Panc1 (cell line): ENCODE data around the gene SYT2. TPM values are rescaled to one million over a fixed set of nuclear protein-coding genes. Genes with fewer than 3 reads are reported as not detected.
"Not testable (repeated sequence)": the region's sequence is repeated elsewhere in the genome, so short reads cannot be mapped to it uniquely, and the experiment has no call there.

Experiments
- ATAC-seq: fragments of 200-7000 bp; cut with Tn5 transposase; 2 replicates; pipeline ENCODE4 v1.9.1; 2020; ENCODE audit warnings: mild to moderate bottlenecking, moderate library complexity
- BruUV-seq: library from RNA; stranded (reverse); fragments of 400-500 nt; replicated peaks from 2 replicates; lab custom pipeline; 2021; lab: Mats Ljungman, UMichigan
- CTCF ChIA-PET: fragments of 300-600 bp; sonication (Branson Sonifier 250); formaldehyde crosslinking; loops from one replicate; lab custom pipeline; 2022; ENCODE audit warnings: antibody characterized with exemption; lab: Charles Lee
- POLR2A ChIA-PET: fragments of 300-600 bp; sonication (Branson Sonifier 250); formaldehyde crosslinking; loops from one replicate; lab custom pipeline; 2022; ENCODE audit warnings: antibody characterized with exemption; lab: Charles Lee
- DNase-seq: peaks from one replicate; pipeline ENCODE4 v3.0.0-alpha.2; 2010; ENCODE audit warnings: low read depth, low spot score
- H3K27ac ChIP-seq: 2 replicates; pipeline ENCODE4 v1.5.1; 2011; ENCODE audit warnings: mild to moderate bottlenecking, low read length, inconsistent platforms
- H3K27me3 ChIP-seq: fragments of 200-500 bp; sonication (Bioruptor generic); 2 replicates; pipeline ENCODE4 v1.6.0; 2014; ENCODE audit warnings: low read length, inconsistent platforms; ENCODE audit not compliant: control insufficient read depth, insufficient read depth
- H3K36me3 ChIP-seq: fragments of 200-500 bp; sonication (Bioruptor generic); 2 replicates; pipeline ENCODE4 v1.5.1; 2014; ENCODE audit warnings: inconsistent platforms, mild to moderate bottlenecking, low read length, moderate library complexity; ENCODE audit not compliant: control insufficient read depth, insufficient read depth
- H3K4me1 ChIP-seq: 2 replicates; pipeline ENCODE4 v1.5.1; 2011; ENCODE audit warnings: inconsistent platforms, mild to moderate bottlenecking, low read length, moderate library complexity; ENCODE audit not compliant: control insufficient read depth, insufficient read depth
- H3K4me3 ChIP-seq, 2 experiments: 2 replicates each; pipeline ENCODE4 v1.5.1; 2011 to 2012; ENCODE audit warnings: low read depth in 2 of 2, low read length in 2 of 2, mild to moderate bottlenecking in 2 of 2, inconsistent platforms in 1 of 2, moderate library complexity in 1 of 2
- H3K9me3 ChIP-seq: fragments of 200-500 bp; sonication (Bioruptor generic); 2 replicates; pipeline ENCODE4 v1.5.1; 2014; ENCODE audit warnings: low read depth, mild to moderate bottlenecking, inconsistent platforms, low read length, moderate library complexity; ENCODE audit not compliant: control insufficient read depth, insufficient read depth
- CTCF ChIP-seq: fragments of 450-650 bp; IDR thresholded peaks from 2 replicates; pipeline ENCODE4 v1.5.1; 2017; ENCODE audit warnings: mild to moderate bottlenecking
- POLR2AphosphoS5 ChIP-seq: IDR thresholded peaks from 2 replicates; pipeline ENCODE4 v1.6.1; 2012; ENCODE audit warnings: mild to moderate bottlenecking, low read depth, low read length, moderate library complexity
- REST ChIP-seq, 2 experiments: IDR thresholded peaks; 2 replicates each; pipeline ENCODE4 v1.6.1; 2011 to 2012; ENCODE audit warnings: low read depth in 2 of 2, control low read depth in 1 of 2, low read length in 1 of 2, mild to moderate bottlenecking in 1 of 2, moderate library complexity in 1 of 2; ENCODE audit not compliant: insufficient read depth in 1 of 2
- SIN3A ChIP-seq: IDR thresholded peaks from 2 replicates; pipeline ENCODE4 v1.6.1; 2012; ENCODE audit warnings: low read depth, mild to moderate bottlenecking, low read length, moderate library complexity, borderline replicate concordance; ENCODE audit not compliant: insufficient read depth
- TCF7L2 ChIP-seq: IDR thresholded peaks from 2 replicates; pipeline ENCODE4 v1.6.1; 2011; ENCODE audit warnings: mild to moderate bottlenecking, low read depth, low read length, inconsistent platforms
- in situ Hi-C: cut with HindIII; loops from 2 replicates; pipeline ENCODE4 v1.10.0; 2016; ENCODE audit warnings: low sequenced_read_pairs, low pct_unique_long_range_greater_than_20kb
- intact Hi-C: fragments of 100-400 bp; cut with micrococcal nuclease; formaldehyde crosslinking; loops from one replicate; pipeline ENCODE4 v1.10.0; 2022; ENCODE audit not compliant: unreplicated experiment
- total RNA-seq: library from RNA; stranded (reverse); gene quantifications from one replicate; pipeline ENCODE4 v1.2.1, GENCODE V29; 2021; ENCODE audit not compliant: unreplicated experiment

Gene SYT2
- total RNA-seq, 1 experiment from 2014 or later: 0.03 TPM

GRCh38 chr1:202716654-202717053, 6.4 kb upstream of the SYT2 start:
- H3K27me3 ChIP-seq: no peaks in the 10 kb centered on the region; the same call in 1 of the 2 replicates
- DNase-seq: no peak
- POLR2A ChIA-PET: no interaction called here
- H3K4me1 ChIP-seq: no peaks in the 10 kb centered on the region
- BruUV-seq: no TSS peak
- no peak for ATAC-seq
- TF ChIP-seq POLR2AphosphoS5 (no peak), SIN3A (no peak), TCF7L2 (no peak), REST (IDR thresholded peaks at IDR 0.05; ENCODE audit: insufficient read depth in 1 of 2, low read depth in 2 of 2, low read length in 1 of 2) (no peak), CTCF (no peak)
- H3K9me3 ChIP-seq: no peaks in the 10 kb centered on the region
- no peaks in the 10 kb centered on the region for H3K36me3 ChIP-seq
- intact Hi-C loops (loop anchor here (5.0 to 10.0 kb wide), 3 partner anchors 252 to 532 kb away; partner anchors contain the start of gene UBE2T), in situ Hi-C loops (no loop called here)
- H3K4me3 ChIP-seq: no peak overlapping the region
- no peak overlapping the region for H3K27ac ChIP-seq
- CTCF ChIA-PET: interaction anchor here (1.1 kb wide), 1 partner anchor 57 kb away, joined by 4 read pairs; no protein-coding TSS in a partner anchor

- H3K9me3 ChIP-seq, H3K27ac ChIP-seq, DNase-seq, CTCF ChIA-PET, H3K36me3 ChIP-seq, BruUV-seq, ATAC-seq, H3K4me1 ChIP-seq, H3K27me3 ChIP-seq, POLR2A ChIA-PET, in situ Hi-C loops, H3K4me3 ChIP-seq: not testable (repeated sequence)
- intact Hi-C loops: loop anchor here (10.0 kb wide), 2 partner anchors 249 to 529 kb away; no protein-coding TSS in a partner anchor
Observed at GRCh38 chr1:202714202-202714601, 3.9 kb upstream of the SYT2 start.

- no peak for DNase-seq
- Histone ChIP-seq H3K9me3 (no peaks in the 10 kb centered on the region), H3K36me3 (no peaks in the 10 kb centered on the region), H3K4me3 (no peak overlapping the region), H3K4me1 (no peaks in the 10 kb centered on the region), H3K27me3 (peaks cover 9% of the 10 kb centered on the region; the same call in 1 of the 2 replicates), H3K27ac (no peak overlapping the region)
- peak; percentile 46; the same call in 1 of the 2 replicates for ATAC-seq
- intact Hi-C loops (loop anchor here (10.0 kb wide), 2 partner anchors 248 to 528 kb away; no protein-coding TSS in a partner anchor), in situ Hi-C loops (no loop called here)
- CTCF ChIA-PET: interaction anchor here (0.6 to 0.7 kb wide), 2 partner anchors 17 to 369 kb away, joined by 3 to 5 read pairs; no protein-coding TSS in a partner anchor
- no TSS peak for BruUV-seq
- POLR2A ChIA-PET: no interaction called here
- TF ChIP-seq SIN3A (no peak), TCF7L2 (no peak), CTCF (no peak), REST (IDR thresholded peaks at IDR 0.05; ENCODE audit: insufficient read depth in 1 of 2, low read depth in 2 of 2, low read length in 1 of 2) (no peak), POLR2AphosphoS5 (no peak)
Observed at GRCh38 chr1:202713110-202713509, 2.9 kb upstream of the SYT2 start.
